ENCODE results near the gene KLHDC4.
"Not testable (repeated sequence)": the region's sequence is repeated elsewhere in the genome, so short reads cannot be mapped to it uniquely, and the experiment has no call there.

The KLHDC4 gene

GRCh38 chr16:87741700-87742415, 23.9 kb downstream of the KLHDC4 start:
- DNase-seq = no peak

GRCh38 chr16:87740909-87741424, 24.8 kb downstream of the KLHDC4 start:
- DNase-seq = no peak

- DNase-seq = no peak
These were observed 25.3 kb downstream of the KLHDC4 start for GRCh38 chr16:87740441-87740840.

DNA sequence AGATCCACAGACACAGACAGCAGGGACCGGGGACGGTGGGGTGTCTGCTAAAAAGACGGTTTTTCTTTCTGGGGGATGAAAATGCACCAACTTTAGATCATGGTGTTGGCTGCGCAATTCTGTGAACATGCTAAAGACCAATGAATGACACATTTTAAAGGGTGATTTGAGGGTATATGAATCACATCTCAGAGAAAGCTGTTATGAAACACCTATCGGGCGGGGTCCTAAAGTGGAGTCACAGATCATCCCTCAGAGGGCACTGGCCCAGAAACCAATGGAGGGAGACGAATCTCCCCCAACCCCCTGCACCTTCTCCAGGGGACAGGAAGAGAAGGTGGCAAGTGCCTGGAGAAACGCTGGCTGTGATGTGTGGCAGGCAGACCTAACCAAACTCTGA, 26.0 kb downstream of the KLHDC4 start:
- DNase-seq = no peak

DNA sequence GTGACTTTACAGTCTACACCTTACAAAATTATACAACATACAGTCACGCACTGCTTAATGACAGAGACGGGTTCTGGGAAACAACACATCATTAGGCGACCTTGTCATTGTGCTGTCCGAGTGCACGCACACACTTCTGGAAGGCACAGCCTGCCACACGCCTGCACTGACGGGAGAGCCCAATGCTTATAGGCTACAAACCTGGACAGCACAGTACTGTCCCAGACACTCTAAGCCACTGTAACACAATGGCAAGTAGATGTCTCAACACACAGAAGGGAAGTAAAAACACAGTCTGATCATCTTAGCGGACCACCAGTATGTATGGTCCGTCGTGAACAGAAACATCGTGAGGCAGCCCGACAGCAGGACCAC, 29.8 kb downstream of the KLHDC4 start:
- no peak for DNase-seq

DNA sequence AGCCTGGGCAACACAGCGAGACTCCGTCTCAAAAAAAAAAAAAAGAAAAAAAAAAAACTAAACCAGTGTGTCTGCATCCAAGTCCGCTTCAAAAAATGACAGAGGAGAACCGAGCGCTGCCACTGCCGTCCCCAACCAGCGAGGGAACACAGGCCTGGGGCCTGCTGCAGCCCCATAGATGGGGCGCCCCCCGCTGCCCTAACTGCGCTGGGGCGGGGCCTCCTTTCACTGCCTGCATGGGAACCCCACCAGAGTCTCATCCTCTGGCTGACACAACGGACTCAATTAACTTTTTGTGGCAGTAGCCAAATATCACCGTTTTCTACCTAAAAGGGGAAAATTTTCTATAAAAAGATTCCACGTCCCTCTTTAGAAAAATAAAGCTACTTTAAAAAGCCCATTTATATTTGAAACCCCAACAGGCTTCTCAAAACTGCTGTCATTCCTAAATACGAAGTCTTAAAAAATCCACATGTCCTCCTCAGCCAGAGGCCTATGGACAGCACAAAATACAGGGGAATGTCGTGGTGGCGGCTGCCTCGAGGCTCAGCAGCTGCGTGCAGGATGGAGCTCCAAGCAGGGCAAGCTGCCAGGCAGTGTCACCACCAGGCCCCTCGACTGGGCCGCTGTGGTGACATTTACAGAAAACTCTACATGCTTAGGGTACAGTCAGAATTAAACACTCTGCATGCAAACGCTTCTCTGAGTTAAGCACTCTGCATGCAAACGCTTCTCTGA, 30.3 kb downstream of the KLHDC4 start:
- no peak for DNase-seq

GRCh38 chr16:87734644-87735043, 31.1 kb downstream of the KLHDC4 start:
- no peak for DNase-seq

GRCh38 chr16:87733190-87733589, 32.6 kb downstream of the KLHDC4 start:
- DNase-seq = no peak

DNA sequence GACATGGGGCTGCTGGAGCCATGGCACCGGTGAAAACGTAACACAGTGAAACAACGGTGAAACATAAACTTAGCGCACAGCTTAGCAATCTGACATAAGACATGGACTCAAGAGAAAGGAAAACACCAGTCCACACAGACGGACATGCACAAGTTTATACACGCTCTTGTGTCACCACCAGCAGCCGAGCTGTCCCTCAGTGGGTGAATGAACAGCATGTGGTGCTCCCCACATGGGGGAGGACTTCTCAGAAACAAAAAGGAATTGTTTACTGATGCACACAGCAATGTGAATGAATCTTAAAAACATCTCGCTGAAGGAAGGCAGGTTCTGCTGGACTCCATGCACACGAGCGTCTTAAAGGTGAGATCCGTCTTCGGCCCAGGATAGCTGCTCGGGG, 34.2 kb downstream of the KLHDC4 start:
- no peak for DNase-seq

- DNase-seq = no peak
These were observed 36.4 kb downstream of the KLHDC4 start for GRCh38 chr16:87729266-87729954.

DNA sequence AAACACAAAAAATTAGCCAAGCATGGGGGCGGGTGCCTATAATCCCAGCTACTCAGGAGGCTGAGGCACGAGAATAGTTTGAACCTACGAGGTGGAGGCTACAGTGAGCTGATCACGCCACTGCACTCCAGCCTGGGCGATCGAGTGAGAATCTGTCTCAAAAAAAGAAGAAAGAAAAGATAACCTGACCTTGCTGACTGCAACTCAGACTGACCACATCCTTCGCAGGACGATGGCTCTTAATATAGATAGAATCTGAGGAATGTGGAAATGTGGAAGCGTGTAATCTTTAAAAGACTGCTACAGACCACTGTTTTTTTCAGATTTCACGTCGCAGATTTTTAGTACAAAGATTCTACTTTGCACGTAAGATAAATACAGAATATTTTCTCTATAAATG, 37.8 kb downstream of the KLHDC4 start:
- no peak for DNase-seq

DNA sequence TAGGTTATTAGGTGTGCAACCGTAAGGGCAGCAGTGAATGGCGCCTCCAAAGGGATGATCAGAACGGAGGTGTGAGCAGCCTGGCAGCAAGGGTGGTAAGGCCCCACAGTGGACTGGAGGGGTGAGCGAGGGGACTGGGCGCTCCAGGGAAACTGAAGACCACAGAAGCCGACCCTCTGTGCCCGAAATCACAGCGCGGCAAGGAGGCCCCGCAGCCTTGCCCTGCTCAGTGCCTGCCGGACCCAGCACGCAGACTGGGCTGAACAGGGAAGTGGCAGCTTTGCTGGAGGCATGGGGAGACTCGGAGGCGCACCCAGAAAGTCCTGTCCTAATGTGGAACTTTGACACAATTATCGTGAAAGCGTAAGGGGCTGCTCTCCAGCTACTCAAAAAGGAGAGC, 38.4 kb downstream of the KLHDC4 start:
- no peak for DNase-seq

DNA sequence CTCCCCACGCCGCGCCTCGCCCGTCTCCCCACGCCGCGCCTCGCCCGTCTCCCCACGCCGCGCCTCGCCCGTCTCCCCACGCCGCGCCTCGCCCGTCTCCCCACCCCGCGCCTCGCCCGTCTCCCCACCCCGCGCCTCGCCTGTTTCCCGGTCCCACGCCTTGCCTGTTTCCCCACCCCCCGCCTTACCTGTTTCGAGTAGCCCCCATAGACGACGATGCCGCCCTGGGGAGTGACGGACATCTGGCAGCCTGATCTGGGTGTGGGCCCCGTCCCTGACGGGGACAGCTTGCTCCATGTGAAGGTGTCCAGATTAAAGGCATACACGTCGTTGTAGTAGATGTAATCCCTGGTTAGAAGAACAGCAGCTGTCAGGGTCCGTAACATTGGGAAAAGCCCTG, 39.2 kb downstream of the KLHDC4 start:
- DNase-seq = peak; percentile 67

- peak; percentile 16 for DNase-seq
These were observed 40.1 kb downstream of the KLHDC4 start for GRCh38 chr16:87725596-87726235.

- no peak for DNase-seq
These were observed 41.1 kb downstream of the KLHDC4 start for GRCh38 chr16:87724490-87725291.

DNA sequence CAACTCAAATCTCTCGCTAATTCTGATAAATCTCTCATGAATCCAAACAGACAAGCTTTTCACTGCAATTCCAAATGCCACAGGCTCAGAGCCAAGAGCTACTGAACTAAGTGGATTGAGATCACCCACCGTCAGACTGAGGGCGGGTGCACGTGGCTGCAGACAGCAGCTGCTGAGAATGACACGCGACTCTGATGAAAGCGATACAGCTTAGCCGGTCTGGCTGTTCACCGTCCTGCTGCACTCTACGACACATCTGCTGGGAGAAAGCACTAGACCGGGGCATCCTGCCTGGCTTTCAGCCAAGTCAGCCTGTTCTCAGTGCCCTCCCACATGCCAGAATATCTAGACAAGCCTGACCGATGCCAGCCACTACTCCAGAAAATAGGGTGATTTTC, 42.6 kb downstream of the KLHDC4 start:
- DNase-seq = peak; percentile 99

DNA sequence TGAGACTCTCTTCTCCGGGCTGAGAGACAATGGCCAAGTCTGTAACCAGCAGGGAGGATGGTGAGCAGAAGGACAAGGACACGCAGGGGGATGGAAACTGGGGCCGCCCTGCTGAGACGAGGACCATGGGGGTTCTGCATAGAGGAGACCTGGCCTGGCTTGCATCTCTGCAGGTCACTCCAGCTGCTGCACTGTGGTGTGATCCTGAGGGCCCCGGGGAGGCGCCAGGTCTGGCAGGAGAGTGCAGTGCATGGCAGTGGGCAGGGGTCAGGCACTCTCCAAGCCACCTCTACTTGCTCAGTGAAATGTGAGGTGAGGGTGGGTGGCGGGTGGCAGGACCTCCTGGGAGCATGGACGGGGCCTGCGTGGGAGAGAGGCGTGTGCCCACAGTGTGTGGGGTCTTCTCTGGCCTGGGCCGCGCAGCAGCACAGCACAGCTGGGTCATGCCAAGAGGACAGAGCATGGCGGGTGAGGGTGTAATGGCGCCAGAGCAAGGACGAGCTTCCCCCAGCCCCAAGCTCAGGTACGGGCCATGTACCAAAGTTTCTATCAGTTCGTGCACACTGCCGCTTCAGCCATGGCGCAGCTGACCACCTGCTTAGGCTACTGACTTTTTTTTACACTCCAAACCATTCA, 43.1 kb downstream of the KLHDC4 start:
- no peak for DNase-seq

DNA sequence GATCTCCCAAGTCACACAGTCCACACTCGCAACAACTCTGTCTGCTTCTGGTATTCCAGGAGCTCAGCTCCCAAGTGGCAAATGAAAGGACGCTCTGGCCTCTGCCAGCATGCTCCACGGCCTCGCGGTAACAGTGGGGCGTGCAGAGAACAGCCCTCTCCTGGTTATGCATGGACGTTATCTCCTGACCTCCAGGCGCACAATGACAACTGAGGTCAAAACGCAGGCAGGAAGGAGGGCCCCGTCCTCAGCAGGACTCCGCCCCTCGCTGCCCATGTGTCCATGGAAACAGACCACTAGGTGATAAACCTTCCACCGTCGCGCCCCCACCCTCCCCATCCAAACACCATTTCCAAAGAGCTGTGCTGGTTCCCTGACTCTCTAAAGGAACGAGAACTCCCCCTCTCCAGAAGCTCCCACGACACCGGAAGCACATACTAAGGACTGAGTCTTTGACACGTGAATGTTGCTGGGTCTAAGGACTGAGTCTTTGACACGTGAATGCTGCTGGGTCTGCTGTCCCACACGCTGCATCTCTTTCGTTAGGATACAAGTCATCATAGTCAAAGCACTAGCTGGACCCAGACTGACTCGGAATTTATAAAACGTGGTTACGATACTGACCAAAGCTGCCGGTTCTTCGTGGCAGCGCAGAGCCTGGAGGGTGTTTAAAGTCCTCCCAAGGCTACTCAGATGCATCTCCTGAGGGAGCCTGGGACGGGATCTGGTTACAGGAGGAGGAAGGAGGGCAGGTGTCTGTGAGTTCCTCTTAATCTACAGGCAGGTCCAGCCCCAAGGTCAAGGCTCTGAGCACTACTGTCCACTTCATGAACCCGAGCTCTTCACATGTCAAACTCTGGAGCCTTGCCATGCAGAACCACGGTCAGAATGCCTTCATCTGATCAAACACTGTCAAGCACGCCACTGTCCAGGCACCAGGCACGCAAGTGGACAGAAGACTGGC, 43.9 kb downstream of the KLHDC4 start:
- no peak for DNase-seq

DNA sequence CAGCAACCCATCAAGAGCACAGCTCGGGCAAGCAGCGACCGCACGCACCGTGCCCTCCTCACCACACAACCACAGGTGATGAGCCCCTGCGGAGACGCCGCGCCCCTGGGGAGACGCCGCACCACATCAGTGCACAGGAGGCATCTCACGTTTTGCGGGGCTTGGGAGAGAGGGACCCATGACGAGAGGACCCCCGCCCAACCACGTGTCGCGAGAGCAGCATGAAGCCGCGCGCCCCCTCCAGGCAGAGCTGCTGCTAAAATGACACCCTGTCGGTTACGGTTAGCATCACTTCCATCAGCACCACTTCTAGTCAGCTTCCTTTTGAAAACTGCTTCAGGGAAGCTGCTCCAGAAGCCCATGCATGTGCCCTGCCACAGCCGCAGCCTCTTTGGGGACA, 45.3 kb downstream of the KLHDC4 start:
- DNase-seq = no peak

DNA sequence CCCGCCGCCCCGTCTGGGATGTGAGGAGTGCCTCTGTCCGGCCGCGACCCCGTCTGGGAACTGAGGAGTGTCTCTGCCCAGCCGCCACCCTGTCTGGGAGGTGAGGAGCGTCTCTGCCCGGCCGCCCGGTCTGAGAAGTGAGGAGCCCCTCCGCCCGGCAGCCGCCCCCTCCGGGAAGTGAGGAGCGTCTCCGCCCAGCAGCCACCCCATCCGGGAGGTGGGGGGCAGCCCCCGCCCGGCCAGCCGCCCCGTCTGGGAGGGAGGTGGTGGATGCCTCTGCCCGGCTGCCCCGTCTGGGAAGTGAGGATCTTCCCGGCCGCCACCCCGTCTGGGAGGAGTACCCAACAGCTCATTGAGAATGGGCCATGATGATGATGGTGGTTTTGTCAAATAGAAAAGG, 47.0 kb downstream of the KLHDC4 start:
- not testable (repeated sequence) for DNase-seq

DNA sequence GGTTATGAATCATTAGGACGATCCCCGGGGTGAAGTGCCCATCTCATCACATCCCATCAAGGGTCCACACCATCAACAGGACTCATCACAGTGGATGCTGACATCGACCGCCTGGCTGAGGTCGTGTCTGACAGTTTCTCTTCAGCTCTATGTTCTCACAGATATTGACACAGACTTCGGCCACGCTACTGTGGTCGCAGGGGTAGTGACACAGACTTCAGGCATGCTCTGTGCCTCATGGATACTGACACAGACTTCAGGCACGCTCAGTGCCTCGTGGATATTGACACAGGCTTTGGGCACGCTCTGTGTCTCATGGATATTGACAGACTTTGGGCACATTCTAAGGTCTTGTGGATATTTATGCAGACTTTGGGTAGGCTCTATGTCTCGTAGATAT, 50.1 kb downstream of the KLHDC4 start:
- no peak for DNase-seq
